SKM-1 (cell line): ENCODE measurements around the gene SLC22A17.

Experiments
- DNase-seq: peaks from one replicate; lab custom pipeline; 2025; ENCODE audit not compliant: unreplicated experiment; lab: John Stamatoyannopoulos, UW

The SLC22A17 gene

GRCh38 chr14:23382276-23382675, 29.6 kb upstream of the SLC22A17 start:
- DNase-seq, result no peak

- peak; percentile 91 for DNase-seq
Observed at GRCh38 chr14:23381871-23382270, 29.2 kb upstream of the SLC22A17 start.

GRCh38 chr14:23380976-23381375, 28.3 kb upstream of the SLC22A17 start:
- DNase-seq, result no peak

DNA sequence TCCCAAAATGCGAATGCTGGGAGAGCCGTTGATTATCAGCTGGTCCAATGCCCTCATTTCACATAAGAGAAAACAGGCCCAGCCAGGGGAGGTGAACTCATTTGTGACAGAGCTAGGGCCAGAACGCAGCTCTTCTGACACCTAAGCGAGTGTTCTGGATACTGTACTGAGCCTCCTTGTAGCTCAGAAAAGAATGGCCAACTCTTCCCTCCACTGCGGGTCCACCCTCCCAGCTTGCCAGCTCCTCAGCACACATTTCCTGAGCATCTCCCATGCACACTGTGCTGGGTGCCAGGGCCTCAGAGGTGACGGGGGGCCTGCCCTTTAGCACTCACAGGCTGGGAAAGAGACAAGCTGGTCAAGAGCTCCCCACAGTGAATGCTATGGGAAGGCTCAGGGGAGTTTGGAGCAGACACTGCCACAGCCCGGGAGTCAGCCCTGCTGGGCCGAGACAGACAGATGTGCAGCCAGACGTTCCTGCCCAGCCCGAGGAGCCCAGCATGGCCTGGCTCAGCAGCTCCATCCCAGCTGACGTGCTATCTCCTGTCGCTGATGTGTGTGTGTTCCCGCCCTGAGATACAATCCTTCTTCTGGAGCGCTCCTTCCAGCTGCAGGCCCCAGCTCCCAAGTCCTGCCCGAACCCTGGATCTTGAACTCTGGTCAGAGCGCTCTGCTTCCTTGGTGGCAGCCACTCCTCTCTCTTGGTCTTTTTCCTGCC, 27.7 kb upstream of the SLC22A17 start:
- DNase-seq, result no peak

DNA sequence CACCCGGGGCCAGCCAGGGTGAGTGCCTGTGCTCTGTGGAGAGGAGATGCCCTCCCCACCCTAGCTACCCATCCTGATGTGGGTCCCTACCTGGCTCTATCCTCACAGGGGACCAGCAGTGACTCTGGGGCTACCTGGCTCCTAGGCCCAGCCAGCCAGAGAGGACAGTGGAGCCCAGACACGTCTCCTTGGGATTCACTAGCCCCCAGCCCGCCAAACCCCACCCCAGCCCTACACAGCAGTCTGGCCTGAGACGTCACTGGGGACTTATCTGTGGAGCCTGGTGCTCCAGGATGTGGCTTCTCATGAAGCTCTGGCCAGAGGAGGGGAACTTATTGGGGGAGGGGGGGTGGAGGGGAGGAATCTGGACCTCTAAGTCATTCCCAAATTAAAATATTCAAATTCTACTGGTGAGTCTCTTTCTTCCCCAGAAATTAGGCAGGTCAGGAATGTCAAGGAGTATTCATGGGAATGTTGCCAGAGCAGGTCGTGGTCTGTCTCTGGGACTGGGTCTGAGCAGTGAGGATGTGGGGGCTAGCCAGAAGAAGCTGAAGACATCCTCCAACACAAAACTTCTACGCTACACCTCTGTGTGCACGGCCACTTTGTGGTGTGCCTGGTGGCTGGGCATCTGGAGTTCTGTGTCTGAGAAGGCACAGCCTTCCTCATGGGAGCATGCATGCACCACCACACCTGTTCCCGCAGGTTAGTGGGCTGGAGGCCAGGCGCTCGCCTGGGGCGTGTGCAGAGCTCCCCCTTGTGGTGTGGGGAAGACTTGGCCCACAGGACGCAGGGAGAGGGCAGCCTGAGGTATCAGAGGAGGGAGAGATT, 26.9 kb upstream of the SLC22A17 start:
- DNase-seq, result no peak

DNA sequence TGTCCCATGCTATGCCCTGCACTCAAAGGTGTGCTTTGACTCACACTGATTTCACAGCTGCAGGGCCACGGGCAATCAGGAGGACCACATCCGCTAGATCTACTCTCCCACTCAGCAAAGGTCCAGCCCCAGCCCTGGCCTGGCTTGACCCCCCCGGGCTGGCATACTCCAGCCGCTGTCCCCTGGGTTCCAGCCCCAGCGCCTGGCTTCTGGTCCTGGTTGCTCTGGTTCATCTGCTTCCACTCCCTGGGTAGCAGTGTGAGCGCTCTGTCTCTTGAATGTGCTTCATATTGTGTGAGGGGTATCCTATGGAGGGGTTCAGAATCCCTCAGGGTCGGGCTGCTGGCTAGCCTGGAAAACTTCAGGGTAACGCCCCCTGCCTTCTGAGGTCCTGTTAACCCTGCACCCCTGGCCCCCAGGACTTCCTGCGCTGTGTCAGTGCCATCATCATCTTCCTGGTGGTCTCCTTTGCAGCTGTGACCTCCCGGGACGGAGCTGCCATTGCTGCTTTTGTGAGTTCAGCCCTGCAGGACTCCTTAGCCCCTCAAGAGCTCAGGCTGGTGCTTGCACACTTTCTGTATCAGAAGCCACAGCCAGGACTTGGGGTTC, 26.0 kb upstream of the SLC22A17 start:
- no peak for DNase-seq

DNA sequence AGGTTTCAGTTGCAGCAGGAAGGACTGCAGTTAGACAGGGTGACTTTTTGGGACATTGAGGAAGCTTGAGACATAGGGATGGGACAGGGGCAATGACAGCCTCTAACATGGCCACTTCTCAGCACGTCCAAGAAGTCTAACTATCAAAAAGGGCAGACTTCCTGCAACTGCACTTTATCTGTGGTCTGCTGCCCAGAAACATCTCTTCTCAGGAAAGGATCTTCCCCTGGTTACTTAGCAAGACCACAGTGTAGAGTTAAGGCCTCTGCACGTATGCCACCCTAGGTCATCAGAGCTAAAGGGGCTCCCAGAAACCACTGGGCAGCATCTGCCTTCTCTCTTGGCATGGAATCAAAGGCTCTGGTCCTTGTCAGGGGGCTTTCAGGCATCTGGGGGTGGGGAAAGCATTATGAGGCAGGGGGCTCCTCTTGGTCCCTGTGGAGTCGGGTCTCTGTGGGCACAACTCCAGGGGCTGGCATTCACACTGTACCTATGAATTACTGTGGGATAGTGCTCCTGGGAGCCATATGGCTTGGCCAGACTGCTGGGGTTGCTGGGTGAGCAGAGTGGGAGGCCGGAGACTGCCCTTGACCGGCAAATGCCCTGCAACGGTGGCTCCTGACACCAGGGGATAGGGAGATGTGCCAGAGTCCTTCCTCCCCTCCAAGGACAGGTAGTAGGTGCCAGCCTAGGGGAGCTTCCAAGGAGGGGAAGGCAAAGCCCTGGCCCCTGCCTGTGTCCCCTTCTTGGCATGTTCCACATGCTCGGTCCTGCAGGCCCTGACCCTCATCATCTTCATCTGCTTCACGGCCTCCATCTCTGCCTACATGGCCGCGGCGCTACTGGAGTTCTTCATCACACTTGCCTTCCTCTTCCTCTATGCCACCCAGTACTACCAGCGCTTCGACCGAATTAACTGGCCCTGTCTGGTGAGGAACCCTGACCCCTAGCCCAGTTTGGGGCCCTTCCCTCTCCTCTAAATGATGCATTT, 25.2 kb upstream of the SLC22A17 start:
- DNase-seq, result no peak

DNA sequence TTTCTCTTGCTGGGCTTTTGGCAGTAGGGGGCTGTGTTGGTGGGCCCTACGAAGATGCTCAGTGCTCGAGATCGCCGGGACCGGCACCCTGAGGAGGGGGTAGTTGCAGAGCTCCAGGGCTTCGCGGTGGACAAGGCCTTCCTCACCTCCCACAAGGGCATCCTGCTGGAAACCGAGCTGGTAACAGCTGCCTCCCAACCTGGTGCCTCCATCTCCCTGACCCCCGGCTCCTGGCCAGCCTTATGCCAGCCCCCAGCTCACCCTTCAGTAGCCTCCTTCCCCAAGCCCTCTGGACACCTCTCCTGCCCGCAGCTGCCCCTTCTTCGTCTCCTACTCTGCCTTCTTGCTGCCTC, 24.5 kb upstream of the SLC22A17 start:
- no peak for DNase-seq

DNA sequence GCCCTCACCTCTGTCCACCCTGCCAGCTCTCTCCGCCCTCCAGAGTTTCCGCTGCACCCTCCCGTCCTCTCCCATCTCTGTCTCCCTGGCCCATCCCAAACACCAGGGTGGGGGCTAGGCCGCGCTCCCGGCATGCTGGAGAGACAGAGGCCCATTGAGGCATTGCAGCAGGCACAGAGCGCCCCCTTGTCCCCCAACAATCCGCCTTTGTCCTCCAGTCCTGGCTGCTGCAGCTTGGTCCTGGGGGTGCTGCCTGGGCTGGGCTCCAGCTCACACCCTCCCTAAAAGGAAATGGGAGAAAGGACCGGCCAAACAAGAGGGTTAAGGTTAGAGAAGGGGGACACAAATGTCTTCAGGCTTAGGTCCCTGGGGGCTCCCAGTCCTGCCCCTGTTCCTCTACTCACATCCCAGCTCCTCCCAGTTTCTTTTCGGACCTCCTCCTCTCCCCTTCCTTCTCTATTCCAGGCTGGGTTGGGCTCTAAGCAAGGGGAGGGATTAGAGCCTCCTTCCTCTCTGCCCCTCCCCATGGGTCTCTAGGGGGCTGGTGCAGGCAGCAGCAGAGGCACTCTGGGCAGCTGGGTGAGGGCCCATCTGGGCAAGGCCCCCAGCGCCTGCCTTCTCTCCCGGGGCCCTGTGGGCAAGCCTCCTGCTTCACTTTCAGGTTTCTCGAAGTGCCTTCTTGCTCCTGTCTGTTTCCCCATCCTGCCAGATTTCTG, 24.0 kb upstream of the SLC22A17 start, which contains the start of gene CMTM5:
TSS of gene CMTM5 (plus strand) at position 565 of the 716 bp plus-strand sequence. CDS start 206 bp downstream, outside the sequence.
- DNase-seq, result no peak

DNA sequence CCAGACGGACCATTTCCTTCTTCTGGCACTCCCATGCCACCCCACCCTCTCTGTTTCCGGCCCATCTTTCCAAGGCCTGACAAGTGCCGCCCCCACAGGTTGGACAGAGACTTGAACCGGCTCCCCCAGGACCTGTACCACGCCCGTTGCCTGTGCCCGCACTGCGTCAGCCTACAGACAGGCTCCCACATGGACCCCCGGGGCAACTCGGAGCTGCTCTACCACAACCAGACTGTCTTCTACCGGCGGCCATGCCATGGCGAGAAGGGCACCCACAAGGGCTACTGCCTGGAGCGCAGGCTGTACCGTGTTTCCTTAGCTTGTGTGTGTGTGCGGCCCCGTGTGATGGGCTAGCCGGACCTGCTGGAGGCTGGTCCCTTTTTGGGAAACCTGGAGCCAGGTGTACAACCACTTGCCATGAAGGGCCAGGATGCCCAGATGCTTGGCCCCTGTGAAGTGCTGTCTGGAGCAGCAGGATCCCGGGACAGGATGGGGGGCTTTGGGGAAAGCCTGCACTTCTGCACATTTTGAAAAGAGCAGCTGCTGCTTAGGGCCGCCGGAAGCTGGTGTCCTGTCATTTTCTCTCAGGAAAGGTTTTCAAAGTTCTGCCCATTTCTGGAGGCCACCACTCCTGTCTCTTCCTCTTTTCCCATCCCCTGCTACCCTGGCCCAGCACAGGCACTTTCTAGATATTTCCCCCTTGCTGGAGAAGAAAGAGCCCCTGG, 23.0 kb upstream of the SLC22A17 start:
- no peak for DNase-seq

DNA sequence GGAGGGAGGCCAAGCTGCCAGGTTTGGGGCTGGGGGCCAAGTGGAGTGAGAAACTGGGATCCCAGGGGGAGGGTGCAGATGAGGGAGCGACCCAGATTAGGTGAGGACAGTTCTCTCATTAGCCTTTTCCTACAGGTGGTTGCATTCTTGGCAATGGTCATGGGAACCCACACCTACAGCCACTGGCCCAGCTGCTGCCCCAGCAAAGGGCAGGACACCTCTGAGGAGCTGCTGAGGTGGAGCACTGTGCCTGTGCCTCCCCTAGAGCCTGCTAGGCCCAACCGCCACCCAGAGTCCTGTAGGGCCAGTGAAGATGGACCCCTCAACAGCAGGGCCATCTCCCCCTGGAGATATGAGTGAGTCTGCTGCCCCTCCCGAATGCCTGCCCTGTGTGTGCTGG, 20.4 kb upstream of the SLC22A17 start:
- no peak for DNase-seq

- DNase-seq, result no peak
Observed at GRCh38 chr14:23372509-23372908, 19.8 kb upstream of the SLC22A17 start, which contains the start of gene IL25. Gene IL25 (plus strand): TSS chr14:23372809.

DNA sequence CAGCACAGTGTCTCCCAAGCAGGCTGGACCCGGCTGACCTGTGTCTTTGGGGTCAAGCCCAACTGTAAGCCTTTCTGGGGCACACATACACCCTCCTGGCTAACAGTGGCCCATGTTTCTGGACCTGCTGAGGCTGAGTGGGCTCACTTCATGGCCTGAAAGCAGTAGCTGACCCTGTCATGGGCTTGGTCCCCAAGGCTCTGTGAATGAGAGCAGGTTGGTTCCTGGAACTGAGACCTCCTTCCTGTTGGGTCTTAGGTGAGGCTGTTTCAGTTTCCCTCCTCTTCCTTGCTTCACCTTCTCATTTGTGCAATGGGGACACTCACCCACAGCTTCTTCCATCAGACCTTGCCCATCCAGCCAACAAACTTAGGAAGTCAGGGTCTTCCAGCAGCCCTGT, 19.2 kb upstream of the SLC22A17 start:
- no peak for DNase-seq

- DNase-seq, result no peak
Observed at GRCh38 chr14:23370221-23370620, 17.5 kb upstream of the SLC22A17 start.

DNA sequence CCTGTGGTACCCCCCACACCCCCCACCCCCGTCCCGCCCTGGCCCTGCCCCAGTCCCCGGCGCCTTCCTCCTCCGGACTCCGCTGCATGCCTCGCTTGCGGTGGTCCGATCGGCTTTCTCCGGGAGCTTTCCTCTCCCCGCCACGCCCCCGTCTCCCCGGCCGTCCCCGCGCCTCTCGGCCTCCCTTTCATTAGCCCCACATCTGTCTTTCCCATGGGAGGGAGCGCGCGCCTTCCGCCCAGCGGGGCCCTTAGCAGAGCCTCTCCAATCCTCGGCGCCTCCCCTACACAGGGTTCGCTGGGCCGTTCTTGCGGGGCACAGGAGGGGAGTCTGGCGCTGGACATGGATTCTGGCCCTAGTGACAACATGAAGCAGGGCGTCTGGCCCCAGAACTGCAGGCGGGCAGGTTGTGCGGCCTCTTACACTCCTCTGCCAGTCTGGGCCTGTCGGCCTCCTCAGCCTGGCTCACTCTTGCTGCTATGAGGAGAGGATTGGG, 13.8 kb upstream of the SLC22A17 start:
- no peak for DNase-seq

- DNase-seq, result no peak
Observed at GRCh38 chr14:23365732-23366425, 13.2 kb upstream of the SLC22A17 start.

DNA sequence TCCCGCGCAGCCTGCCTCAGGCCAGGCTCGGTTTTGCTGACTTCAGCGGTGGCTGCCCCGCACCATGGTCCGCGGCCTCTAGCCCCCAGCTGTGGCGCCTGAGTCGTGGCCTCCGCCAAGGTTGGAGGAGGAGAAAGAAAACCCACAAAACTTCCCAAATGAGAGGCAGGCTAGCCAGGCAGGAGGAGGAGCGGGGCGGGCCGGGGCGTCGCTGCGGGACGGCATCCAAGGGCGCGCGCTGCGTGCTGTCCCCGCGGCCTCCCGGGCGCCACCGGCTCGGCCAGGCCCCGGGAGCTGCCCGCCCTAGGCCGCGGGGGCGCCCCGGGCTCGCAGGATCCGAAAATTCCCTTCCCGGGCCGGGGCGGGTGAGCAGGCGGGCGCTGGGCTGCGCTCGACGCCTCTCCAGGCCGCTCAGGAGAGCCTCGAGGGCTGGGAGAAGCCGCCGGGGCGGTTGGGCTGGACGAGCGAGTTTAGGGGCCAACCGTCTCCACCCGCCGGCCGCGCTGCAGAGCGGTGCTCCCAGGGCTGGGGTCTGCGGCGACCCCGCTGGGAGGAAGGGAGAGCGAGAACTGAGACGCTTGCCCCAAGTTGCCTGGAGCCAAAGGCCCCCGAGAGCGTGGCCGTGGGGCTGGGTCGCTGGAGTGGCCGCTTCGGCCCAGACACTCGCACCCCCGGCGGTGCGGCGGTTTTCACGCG, 12.5 kb upstream of the SLC22A17 start, which contains the start of gene EFS:
TSS of gene EFS (minus strand) at position 137 of the 696 bp plus-strand sequence. CDS start 147 bp downstream, outside the sequence.
- DNase-seq, result no peak
